Lower leg skin (tissue), 4 donors: ENCODE data around the gene GNG12. TPM values are rescaled to one million over a fixed set of nuclear protein-coding genes. Genes with fewer than 3 reads are reported as not detected.

Experiments
- DNase-seq, 2 donors: peaks; one replicate each; pipeline ENCODE4 v3.0.0-alpha.2; 2019; ENCODE audit warnings: low spot score in 2 of 2
- H3K4me3 ChIP-seq: fragments of 200-600 bp; sonication (generic); 2 replicates; pipeline ENCODE4 v1.5.1; 2017; ENCODE audit warnings: mild to moderate bottlenecking, low read depth; ENCODE audit not compliant: poor library complexity, severe bottlenecking
- POLR2A ChIP-seq, 2 donors: fragments of 450-650 bp; IDR thresholded peaks; one replicate each; pipeline ENCODE4 v1.6.1; 2016 to 2017; ENCODE audit warnings: antibody characterized with exemption in 2 of 2, mild to moderate bottlenecking in 1 of 2, moderate library complexity in 1 of 2
- WGBS, 2 donors: methylation state at CpG; one replicate each; pipeline ENCODE4 v1.1.5; 2018; 5-methylcytosine and 5-hydroxymethylcytosine counted together
- intact Hi-C: fragments of 100-400 bp; cut with DNase I; formaldehyde crosslinking; loops from one replicate; pipeline ENCODE4 v1.15.0; 2023; ENCODE audit warnings: low total_unique reads
- total RNA-seq, 4 donors: library from RNA; depleted of rRNA; stranded (reverse); fragments of >200 nt; gene quantifications; one replicate each; pipeline ENCODE4 v1.1.0, GENCODE V29; 2016
- TF ChIP-seq, protein P1 (sequence below), 3 donors: fragments of 450-650 bp; IDR thresholded peaks; one replicate each; pipeline ENCODE4 v1.5.1; 2016; ENCODE audit warnings: antibody characterized with exemption in 3 of 3, mild to moderate bottlenecking in 3 of 3, moderate library complexity in 2 of 3

The GNG12 gene
- total RNA-seq, 4 donors from 2014 or later: 89.7 to 113 (median 99.2) TPM

DNA sequence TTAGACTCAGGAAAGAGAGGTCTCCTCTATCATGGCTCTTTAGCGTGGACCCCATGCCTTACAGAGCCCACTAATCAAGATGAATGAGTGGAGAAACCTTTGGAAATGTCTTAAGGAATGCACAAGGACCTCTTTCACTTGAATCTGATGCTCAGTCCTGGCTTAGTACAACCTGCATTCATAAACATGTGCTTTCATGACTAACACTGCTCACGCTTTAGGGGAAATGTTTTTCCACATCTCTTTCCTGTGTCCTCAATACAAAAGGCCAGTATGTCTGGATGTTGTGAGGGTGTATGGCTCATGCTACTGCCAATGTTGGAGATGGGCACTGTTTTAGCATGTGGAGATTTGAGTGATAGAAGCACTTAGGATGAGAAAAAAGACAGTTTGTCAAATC, 14.2 kb upstream of the GNG12 start:
- intact Hi-C loops: loop anchor here (10.0 kb wide), 1 partner anchor 323 kb away; no protein-coding TSS in a partner anchor
- 31 to 48% methylated on average over 2 of the region's 2 CpGs for WGBS, 2 donors
- H3K4me3 ChIP-seq: no peak overlapping the region
- no peak for DNase-seq
- no peak for TF ChIP-seq POLR2A (IDR thresholded peaks at IDR 0.05)
- TF ChIP-seq, protein P1, sequence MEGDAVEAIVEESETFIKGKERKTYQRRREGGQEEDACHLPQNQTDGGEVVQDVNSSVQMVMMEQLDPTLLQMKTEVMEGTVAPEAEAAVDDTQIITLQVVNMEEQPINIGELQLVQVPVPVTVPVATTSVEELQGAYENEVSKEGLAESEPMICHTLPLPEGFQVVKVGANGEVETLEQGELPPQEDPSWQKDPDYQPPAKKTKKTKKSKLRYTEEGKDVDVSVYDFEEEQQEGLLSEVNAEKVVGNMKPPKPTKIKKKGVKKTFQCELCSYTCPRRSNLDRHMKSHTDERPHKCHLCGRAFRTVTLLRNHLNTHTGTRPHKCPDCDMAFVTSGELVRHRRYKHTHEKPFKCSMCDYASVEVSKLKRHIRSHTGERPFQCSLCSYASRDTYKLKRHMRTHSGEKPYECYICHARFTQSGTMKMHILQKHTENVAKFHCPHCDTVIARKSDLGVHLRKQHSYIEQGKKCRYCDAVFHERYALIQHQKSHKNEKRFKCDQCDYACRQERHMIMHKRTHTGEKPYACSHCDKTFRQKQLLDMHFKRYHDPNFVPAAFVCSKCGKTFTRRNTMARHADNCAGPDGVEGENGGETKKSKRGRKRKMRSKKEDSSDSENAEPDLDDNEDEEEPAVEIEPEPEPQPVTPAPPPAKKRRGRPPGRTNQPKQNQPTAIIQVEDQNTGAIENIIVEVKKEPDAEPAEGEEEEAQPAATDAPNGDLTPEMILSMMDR (IDR thresholded peaks at IDR 0.05): no peak

DNA sequence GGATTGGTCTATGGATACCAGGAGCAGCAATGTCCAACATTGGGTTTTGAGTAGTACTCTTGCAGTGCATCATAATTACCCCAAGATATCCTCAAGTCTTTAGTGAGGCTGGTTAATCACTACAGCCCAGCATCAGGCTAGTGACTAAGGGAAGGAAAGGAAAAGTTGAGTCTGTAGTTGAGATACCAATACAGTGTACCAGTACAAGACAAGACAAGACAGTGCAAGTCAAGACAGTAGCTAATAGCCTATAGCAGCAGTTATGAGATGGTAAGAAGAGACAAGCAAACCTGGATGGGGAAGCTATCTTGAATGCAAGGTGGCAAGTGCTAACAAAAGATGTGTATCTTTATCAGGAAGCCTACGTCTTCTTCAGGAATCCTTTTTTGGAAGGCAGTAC, 13.3 kb upstream of the GNG12 start:
- no peak overlapping the region for H3K4me3 ChIP-seq
- intact Hi-C loops: loop anchor here (10.0 kb wide), 1 partner anchor 322 kb away; no protein-coding TSS in a partner anchor
- no peak for DNase-seq
- WGBS, 2 donors: 49 to 82% methylated on average over 1 of the region's 1 CpG
- TF ChIP-seq POLR2A (IDR thresholded peaks at IDR 0.05): no peak
- TF ChIP-seq, protein P1 (IDR thresholded peaks at IDR 0.05): no peak

DNA sequence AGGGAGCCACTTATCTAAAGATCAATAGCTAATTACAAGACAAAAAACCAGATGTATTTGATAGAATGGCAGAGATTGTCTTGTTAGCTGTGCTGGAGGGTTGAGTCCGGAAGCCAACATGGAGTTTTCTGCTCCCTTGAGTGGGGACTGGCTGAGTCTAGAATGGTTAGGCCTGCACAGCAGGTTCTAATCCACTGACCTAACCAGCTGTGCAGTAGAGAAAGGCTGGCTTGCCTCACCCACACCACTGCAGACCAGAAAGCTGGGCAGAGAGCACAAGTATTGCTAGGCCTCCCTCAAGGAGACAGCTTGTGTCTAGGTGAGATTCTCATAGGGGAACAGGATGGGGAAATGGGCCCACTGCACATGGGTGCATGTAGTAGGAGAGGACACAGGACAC, 11.7 kb upstream of the GNG12 start:
- WGBS, 2 donors: 78 to 100% methylated on average over 1 of the region's 1 CpG
- intact Hi-C loops: loop anchor here (10.0 kb wide), 1 partner anchor 320 kb away; no protein-coding TSS in a partner anchor
- no peak overlapping the region for H3K4me3 ChIP-seq
- TF ChIP-seq POLR2A (IDR thresholded peaks at IDR 0.05): no peak
- TF ChIP-seq, protein P1 (IDR thresholded peaks at IDR 0.05): no peak
- DNase-seq: no peak

DNA sequence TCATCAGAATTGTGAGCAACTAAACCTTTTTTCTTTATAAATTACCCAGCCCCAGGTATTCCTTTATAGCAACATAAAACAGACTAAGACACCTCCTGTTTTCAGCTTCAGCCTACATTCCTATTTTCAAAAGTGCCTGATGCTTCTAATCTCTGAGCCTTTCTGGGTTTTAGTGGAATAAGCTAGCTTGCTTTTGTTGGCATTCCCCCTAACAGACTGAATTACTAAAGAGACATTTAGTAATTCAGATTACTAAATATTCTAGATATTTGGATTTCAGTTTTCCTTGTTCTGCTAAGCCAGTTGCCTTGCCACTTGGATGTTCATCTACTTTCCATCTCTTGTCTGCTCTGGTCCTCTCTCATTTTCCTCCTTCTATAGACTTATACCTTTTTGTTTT, 10.5 kb upstream of the GNG12 start:
- TF ChIP-seq, protein P1 (IDR thresholded peaks at IDR 0.05): no peak
- TF ChIP-seq POLR2A (IDR thresholded peaks at IDR 0.05): no peak
- H3K4me3 ChIP-seq: no peak overlapping the region
- no peak for DNase-seq
- intact Hi-C loops: loop anchor here (10.0 kb wide), 1 partner anchor 319 kb away; no protein-coding TSS in a partner anchor

DNA sequence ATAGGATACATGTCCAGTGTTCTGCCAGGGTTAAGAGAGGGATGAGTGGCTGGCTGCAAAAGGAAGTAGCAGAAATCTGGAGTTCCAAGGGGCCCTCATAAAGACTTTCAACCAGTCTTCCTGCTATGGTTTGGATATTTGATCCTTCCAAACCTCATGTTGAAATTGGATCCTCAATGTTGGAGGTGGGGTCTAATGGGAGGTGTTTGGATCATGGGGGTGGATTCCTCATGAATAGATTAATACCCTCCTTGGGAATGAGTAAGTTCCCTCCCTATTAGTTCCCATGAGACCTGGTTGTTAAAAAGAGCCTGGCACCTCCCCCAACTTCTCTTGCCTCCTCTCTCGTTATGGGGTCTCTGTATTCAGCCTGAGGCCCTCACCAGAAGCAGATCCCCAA, 10.1 kb upstream of the GNG12 start:
- TF ChIP-seq, protein P1 (IDR thresholded peaks at IDR 0.05): no peak
- TF ChIP-seq POLR2A (IDR thresholded peaks at IDR 0.05): no peak
- 84% methylated on average over 1 of the region's 1 CpG for WGBS, 2 donors
- DNase-seq: no peak
- H3K4me3 ChIP-seq: no peak overlapping the region
- intact Hi-C loops: loop anchor here (10.0 kb wide), 1 partner anchor 319 kb away; no protein-coding TSS in a partner anchor

DNA sequence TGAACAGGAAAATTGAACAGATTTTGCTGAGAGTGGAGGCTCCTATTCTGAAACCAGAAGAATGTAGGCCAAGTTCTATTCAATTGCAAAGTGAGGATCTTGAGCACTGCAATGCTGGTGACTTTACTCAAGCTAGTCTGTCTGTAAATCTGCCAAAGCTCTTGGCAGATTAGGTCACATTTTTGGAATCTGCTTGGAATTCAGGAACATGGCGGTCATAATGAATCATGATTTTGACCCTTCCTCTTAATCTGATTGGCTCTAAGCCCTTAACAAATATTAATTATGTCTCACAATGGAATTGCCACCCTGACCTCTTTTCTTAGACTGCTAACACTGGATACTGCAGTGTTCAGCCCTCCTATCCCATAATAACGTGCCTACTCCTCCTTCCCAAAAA, 7.2 kb upstream of the GNG12 start:
- intact Hi-C loops: loop anchor here (10.0 kb wide), 1 partner anchor 316 kb away; no protein-coding TSS in a partner anchor
- DNase-seq: no peak
- no peak for TF ChIP-seq POLR2A (IDR thresholded peaks at IDR 0.05)
- TF ChIP-seq, protein P1 (IDR thresholded peaks at IDR 0.05): no peak
- no peak overlapping the region for H3K4me3 ChIP-seq
- WGBS, 2 donors: 28 to 36% methylated on average over 2 of the region's 2 CpGs
